Loucy (cell line): Measurements from ENCODE around the gene HSPG2.

Source experiments
- CTCF ChIP-seq: fragments of 200-600 bp; sonication (generic); conservative IDR thresholded peaks from 2 replicates; pipeline ENCODE4 v1.5.1; 2014; ENCODE audit warnings: mild to moderate bottlenecking, antibody characterized with exemption, low read length
- EZH2phosphoT487 ChIP-seq: fragments of 200-600 bp; IDR thresholded peaks from 2 replicates; pipeline ENCODE4 v1.6.1; 2018; ENCODE audit warnings: antibody characterized with exemption, mild to moderate bottlenecking, moderate library complexity, borderline replicate concordance

DNA sequence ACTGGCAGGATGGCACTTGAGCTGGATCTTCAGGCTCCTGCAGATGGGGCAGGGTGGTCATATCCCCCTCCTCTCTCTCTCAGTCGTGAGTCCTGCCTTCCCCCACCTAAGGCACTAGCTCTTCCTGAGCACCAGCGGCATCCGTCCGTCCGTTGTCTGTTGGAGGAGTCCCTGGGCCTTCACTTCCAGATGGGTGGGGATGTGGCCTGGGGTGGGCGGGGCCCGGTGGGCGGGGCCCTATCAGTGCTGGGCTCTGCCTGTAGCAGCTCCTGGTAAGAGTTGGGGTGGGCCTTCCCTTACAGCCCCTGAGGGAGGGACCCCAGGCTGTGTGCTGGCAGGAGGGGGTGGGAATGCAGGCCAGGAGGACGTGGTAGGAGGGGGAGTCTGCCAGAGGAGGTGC, 114.8 kb downstream of the HSPG2 start:
- no peak for TF ChIP-seq CTCF
- no peak for TF ChIP-seq EZH2phosphoT487
